DMS153 (cell line): ENCODE measurements around the gene BCL2.

Source experiments
- DNase-seq: peaks from one replicate; lab custom pipeline; 2025; lab: John Stamatoyannopoulos, UW

The BCL2 gene

DNA sequence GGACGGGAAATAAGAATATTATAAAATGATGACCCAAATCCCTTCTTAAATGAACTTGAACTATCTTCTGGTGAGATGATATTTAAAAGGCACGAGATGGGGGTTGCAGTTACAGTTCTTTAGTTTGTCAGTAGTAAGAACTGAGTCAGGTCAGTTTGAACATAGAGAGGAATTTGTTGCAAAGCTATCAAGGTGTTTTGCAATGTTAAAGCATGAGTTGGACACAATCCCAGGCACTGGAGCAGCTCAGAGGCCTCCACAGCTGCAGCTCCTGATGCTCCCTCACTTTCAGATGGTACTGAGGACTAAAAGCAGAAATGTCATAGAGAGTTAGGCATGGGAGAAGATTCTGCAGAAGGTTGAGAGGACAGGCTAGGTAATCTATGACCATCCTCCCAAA lies 236.0 kb downstream of the BCL2 start:
- no peak for DNase-seq

DNA sequence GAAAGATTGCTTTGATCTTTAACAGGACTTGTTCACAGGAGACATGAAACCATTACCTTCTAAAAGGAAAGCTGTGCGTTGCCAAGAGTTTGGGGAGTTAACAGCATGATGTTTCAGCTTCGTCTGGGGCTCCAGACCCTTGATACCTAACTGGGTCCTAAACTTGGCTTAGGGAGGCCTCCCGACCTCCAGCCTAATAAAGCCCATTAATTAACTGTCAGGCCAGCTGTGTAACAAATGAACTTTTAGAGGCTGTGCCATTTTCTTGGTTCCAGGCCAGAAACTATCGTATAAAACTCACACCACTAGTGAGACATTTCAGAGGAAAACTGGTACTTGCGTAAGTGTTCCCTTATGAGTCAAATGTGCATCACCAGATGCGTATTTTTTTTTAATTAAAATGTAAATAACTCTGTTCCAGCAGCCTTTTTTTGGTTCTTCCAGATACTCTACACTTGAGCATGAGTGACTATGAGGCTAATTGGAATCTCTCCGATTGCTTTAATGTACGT lies 236.5 kb downstream of the BCL2 start:
- no peak for DNase-seq

- no peak for DNase-seq
Observed at GRCh38 chr18:63082366-63083019, 237.1 kb downstream of the BCL2 start.

DNA sequence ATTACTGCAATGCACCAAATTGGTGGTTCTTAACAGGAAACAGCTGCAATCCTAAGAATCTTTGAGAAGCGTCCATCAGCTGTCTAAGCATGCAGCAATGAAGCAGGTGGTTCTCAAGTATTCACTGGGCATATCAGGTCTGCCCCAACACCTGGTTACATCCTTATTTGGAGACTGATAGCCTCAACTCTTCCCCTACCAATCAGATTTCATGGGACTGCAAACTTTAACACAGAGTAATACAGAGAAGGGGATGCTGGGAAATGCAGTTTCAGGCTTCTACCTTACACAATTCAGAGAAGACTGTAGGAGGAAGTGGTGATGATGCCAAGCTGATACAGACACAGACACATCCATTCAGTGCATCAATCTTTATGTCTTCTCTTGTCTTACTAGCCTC lies 240.5 kb downstream of the BCL2 start:
- DNase-seq = no peak

DNA sequence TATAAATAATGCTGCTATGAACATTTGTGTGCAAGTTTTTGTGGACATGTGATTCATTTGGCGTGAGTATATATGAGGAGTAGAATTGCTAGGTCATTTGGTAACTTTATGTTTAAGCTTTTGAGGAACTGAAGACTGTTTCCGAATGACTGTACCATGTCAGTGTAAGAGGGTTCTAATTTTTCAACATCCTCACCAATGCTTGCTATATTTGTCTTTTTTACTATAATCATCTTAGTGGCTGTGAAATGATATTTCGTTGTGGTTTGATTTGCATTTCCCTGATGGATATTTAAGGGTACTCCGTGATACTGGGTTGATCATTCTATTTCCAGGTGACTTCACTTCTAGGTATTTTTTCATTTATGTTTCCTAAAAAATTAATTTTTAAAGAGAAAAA lies 241.1 kb downstream of the BCL2 start:
- DNase-seq = no peak

DNA sequence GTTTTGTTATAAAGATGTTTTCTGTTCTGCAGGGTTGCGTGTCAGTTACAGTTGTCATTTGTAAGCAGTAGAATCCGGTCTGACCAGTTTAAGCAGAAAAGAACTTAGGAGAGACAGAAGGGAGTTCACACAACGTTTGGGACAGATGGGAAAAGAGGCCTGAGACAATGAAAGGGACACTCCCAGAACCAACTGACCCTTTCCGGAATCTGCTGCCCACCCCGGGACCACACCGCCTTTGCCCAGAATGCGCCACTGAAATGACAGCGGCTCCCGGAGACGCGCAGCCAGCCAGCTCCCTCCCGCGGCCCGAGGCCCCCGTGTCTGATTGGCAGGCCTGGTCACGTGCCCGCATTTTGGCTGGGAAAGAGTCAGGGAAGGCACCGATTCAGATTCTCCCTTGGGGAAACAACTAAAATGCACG lies 244.6 kb downstream of the BCL2 start:
- DNase-seq = peak; percentile 86

GRCh38 chr18:63073481-63073880 lies 246.1 kb downstream of the BCL2 start:
- DNase-seq = no peak
